Measurements from ENCODE around the gene PHF1. TPM values are rescaled to one million over a fixed set of nuclear protein-coding genes. Genes with fewer than 3 reads are reported as not detected.

PHF1 gene
- total and polyA plus RNA-seq, 2 experiments from 2014 or later = 34.5 to 116 TPM

DNA sequence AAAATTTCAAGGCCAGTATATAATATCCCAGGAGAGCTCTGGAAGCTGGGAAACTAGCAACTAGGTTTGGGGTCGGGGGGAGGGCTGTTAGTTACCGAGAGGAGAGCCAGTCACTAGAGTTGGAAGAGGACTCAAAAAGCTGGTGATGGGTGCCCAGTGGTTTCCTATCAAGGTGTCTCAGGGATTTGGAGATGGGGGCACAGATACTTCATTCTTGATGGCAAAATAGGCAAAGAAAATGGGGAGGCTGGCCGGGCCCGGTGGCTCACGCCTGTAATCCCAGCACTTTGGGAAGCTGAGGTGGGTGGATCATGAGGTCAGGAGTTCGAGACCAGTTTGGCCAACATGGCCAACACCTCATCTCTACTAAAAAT lies 805 bp downstream of the PHF1 start:
- Histone ChIP-seq H3K4me1 (ENCODE audit: low read depth) (peaks cover 6% of the 10 kb centered on the region), H3K36me3 (peaks cover 29% of the 10 kb centered on the region), H3K9me3 (ENCODE audit: low read depth) (no peaks in the 10 kb centered on the region), H3K27ac (peak overlapping the region; percentile 95), H3K4me3 (peak overlapping the region; percentile 97), H3K27me3 (no peaks in the 10 kb centered on the region)
- TF ChIP-seq, protein P1, sequence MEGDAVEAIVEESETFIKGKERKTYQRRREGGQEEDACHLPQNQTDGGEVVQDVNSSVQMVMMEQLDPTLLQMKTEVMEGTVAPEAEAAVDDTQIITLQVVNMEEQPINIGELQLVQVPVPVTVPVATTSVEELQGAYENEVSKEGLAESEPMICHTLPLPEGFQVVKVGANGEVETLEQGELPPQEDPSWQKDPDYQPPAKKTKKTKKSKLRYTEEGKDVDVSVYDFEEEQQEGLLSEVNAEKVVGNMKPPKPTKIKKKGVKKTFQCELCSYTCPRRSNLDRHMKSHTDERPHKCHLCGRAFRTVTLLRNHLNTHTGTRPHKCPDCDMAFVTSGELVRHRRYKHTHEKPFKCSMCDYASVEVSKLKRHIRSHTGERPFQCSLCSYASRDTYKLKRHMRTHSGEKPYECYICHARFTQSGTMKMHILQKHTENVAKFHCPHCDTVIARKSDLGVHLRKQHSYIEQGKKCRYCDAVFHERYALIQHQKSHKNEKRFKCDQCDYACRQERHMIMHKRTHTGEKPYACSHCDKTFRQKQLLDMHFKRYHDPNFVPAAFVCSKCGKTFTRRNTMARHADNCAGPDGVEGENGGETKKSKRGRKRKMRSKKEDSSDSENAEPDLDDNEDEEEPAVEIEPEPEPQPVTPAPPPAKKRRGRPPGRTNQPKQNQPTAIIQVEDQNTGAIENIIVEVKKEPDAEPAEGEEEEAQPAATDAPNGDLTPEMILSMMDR (IDR thresholded peaks at IDR 0.05; ENCODE audit: low read depth, low read length) = no peak
- DNase-seq (ENCODE audit: low read depth in 1 of 2, low spot score in 1 of 2) = no peak

DNA sequence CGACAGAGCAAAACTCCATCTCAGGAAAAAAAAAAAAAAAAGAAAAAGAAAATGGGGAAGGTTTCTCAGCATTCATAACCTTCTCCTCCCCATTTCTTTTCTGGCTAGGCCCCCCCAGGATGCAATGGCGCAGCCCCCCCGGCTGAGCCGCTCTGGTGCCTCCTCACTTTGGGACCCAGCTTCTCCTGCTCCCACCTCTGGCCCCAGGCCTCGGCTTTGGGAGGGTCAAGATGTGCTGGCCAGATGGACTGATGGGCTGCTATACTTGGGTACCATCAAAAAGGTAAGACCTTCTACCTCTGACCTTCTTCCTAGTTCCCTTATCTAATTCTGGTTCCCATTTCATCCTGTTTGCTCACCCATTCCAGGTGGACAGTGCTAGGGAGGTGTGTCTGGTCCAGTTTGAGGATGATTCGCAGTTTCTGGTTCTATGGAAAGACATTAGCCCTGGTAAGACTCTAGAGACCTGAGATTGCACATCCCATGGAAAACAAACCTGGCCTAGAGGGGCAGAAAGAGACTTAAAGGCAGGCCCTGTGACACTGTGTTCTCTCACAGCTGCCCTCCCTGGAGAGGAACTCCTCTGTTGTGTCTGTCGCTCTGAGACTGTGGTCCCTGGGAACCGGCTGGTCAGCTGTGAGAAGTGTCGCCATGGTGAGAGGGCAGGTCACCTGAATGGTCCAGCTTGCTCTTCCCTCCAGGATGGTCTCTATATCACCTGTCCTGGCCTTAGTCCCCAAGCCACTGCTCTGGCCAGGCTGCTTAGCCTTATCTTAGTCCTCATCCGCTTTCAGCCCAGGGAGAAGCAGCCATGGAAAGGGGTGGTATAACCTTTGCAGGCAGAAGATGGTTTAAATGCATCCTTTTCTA lies 1.6 kb downstream of the PHF1 start:
- H3K27me3 ChIP-seq = no peaks in the 10 kb centered on the region
- no peaks in the 10 kb centered on the region for H3K9me3 ChIP-seq (ENCODE audit: low read depth)
- no peak for DNase-seq (ENCODE audit: low read depth in 1 of 2, low spot score in 1 of 2)
- peaks cover 10% of the 10 kb centered on the region for H3K4me1 ChIP-seq (ENCODE audit: low read depth)
- peak overlapping the region; percentile 46 for H3K27ac ChIP-seq
- no peak overlapping the region for H3K4me3 ChIP-seq
- TF ChIP-seq, protein P1 (IDR thresholded peaks at IDR 0.05; ENCODE audit: low read depth, low read length) = no peak
- H3K36me3 ChIP-seq = peaks cover 29% of the 10 kb centered on the region

DNA sequence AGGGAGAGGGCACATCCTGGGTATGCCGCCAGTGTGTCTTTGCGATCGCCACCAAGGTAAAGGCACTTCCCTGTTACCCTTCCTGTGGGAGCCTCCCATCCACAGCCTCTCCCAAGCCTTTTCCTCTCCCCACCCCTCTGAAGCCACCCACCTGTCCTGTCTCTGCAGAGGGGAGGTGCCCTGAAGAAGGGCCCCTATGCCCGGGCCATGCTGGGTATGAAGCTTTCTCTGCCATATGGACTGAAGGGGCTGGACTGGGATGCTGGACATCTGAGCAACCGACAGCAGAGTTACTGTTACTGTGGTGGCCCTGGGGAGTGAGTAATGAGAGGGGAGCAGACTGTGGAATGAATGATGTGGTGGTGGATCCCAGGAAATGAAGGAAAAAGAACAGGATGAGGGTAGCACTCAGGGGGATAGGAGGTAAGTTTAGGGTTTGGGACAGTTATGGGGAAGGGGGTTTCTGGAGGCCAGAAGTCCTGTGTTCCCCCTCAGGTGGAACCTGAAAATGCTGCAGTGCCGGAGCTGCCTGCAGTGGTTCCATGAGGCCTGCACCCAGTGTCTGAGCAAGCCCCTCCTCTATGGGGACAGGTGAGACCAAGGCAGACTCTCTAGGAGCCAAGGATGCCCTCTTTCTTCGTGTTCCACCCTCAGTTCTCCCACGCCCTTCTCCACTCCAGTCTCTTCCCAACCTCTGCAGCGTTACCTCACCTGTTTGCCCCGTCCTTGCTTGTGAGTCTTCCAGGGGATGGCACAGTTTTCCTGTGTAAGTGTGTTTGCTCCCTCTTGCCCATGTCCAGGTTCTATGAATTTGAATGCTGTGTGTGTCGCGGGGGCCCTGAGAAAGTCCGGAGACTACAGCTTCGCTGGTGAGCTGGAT lies 2.7 kb downstream of the PHF1 start:
- no peak for DNase-seq (ENCODE audit: low read depth in 1 of 2, low spot score in 1 of 2)
- Histone ChIP-seq H3K9me3 (ENCODE audit: low read depth) (no peaks in the 10 kb centered on the region), H3K36me3 (peaks cover 29% of the 10 kb centered on the region), H3K4me1 (ENCODE audit: low read depth) (peaks cover 11% of the 10 kb centered on the region), H3K27me3 (no peaks in the 10 kb centered on the region), H3K4me3 (no peak overlapping the region), H3K27ac (peak overlapping the region; percentile 46)
- TF ChIP-seq, protein P1 (IDR thresholded peaks at IDR 0.05; ENCODE audit: low read depth, low read length) = no peak

DNA sequence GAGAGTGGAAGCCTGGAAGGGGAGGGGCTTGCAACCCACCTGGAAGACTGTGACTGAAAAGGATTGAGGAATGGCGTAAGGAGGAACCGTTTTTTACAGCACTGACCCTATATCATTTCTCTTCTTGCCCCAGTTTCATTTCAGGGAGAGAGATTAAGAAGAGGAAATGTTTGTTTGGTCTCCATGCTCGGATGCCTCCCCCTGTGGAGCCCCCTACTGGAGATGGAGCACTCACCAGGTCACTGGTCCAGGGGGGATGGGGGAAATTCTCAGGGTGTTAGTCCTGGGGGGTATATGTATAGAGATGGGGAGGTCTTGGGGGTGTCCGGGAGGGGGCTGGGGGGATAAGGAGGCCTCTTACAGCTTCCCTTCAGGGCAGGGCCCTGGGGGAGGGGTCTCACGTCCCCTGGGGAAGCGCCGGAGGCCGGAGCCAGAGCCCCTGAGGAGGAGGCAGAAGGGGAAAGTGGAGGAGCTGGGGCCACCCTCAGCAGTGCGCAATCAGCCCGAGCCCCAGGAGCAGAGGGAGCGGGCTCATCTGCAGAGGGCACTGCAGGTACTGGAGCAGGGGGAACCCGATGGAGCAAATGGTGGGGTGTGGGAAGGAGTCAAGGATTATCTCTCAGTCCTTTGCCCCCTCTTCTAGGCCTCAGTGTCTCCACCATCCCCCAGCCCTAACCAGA lies 3.9 kb downstream of the PHF1 start:
- Histone ChIP-seq H3K9me3 (ENCODE audit: low read depth) (no peaks in the 10 kb centered on the region), H3K27ac (no peak overlapping the region), H3K27me3 (no peaks in the 10 kb centered on the region), H3K4me3 (no peak overlapping the region), H3K4me1 (ENCODE audit: low read depth) (peaks cover 23% of the 10 kb centered on the region), H3K36me3 (peaks cover 29% of the 10 kb centered on the region)
- no peak for DNase-seq (ENCODE audit: low read depth in 1 of 2, low spot score in 1 of 2)
- TF ChIP-seq, protein P1 (IDR thresholded peaks at IDR 0.05; ENCODE audit: low read depth, low read length) = peak; percentile 42

DNA sequence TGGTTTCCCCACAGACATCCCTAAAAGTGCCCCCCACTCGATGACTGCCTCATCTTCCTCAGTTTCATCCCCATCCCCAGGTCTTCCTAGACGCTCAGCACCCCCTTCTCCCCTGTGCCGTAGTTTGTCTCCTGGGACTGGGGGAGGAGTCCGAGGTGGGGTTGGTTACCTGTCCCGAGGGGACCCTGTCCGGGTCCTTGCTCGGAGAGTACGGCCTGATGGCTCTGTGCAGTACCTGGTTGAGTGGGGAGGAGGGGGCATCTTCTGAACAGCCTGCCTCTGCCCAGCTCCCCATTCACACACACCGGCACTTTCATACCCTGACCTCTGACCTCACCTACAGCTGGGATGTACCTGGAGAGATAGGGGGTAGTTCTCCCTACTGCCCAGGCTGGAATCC lies 5.0 kb downstream of the PHF1 start:
- no peak overlapping the region for H3K4me3 ChIP-seq
- TF ChIP-seq, protein P1 (IDR thresholded peaks at IDR 0.05; ENCODE audit: low read depth, low read length) = no peak
- H3K9me3 ChIP-seq (ENCODE audit: low read depth) = no peaks in the 10 kb centered on the region
- DNase-seq (ENCODE audit: low read depth in 1 of 2, low spot score in 1 of 2) = no peak
- H3K36me3 ChIP-seq = peaks cover 29% of the 10 kb centered on the region
- no peaks in the 10 kb centered on the region for H3K27me3 ChIP-seq
- H3K4me1 ChIP-seq (ENCODE audit: low read depth) = peaks cover 24% of the 10 kb centered on the region
- no peak overlapping the region for H3K27ac ChIP-seq
